HCT116 (cell line): Measurements from ENCODE around the gene ADGRA1. TPM values are rescaled to one million over a fixed set of nuclear protein-coding genes. Genes with fewer than 3 reads are reported as not detected.

Experiments used
- ATAC-seq: fragments of 200-7000 bp; cut with Tn5 transposase; 2 replicates; pipeline ENCODE4 v1.9.1; 2020; ENCODE audit warnings: mild to moderate bottlenecking, moderate library complexity
- BruUV-seq: library from RNA; stranded (reverse); fragments of 400-500 nt; replicated peaks from 2 replicates; lab custom pipeline; 2021; lab: Mats Ljungman, UMichigan
- CTCF ChIA-PET: fragments of 300-600 bp; sonication (Branson Sonifier 250); formaldehyde crosslinking; loops from one replicate; lab custom pipeline; 2021; ENCODE audit warnings: antibody characterized with exemption; lab: Charles Lee
- POLR2A ChIA-PET: fragments of 300-600, 350-600 bp; sonication (Branson Sonifier 250); formaldehyde crosslinking; loops from one replicate; lab custom pipeline; 2021; ENCODE audit warnings: antibody characterized with exemption; lab: Charles Lee
- RAD21 ChIA-PET, 2 experiments: fragments of 300-600 bp; sonication (Branson Sonifier 250); formaldehyde crosslinking; loops; one replicate each; lab custom pipeline; 2023; ENCODE audit warnings: low total read pairs in 2 of 2; ENCODE audit not compliant: uncharacterized antibody in 2 of 2, unreplicated experiment in 2 of 2, low non-redundant PET in 1 of 2; lab: Charles Lee
- DNase-seq: peaks from one replicate; pipeline ENCODE4 v3.0.0-alpha.2; 2010; ENCODE audit warnings: low read depth, low spot score
- H2AFZ ChIP-seq: fragments of 200-600 bp; shearing (Covaris generic), sonication (generic); 2 replicates; pipeline ENCODE4 v1.6.1; 2017; ENCODE audit warnings: low read depth, mixed run types, mixed read lengths, antibody characterized with exemption, low read length; ENCODE audit not compliant: poor library complexity, severe bottlenecking
- H3K27ac ChIP-seq: 2 replicates; pipeline ENCODE4 v1.5.1; 2012; ENCODE audit warnings: low read depth, low read length
- H3K27me3 ChIP-seq: fragments of 200-600 bp; sonication (generic); 2 replicates; pipeline ENCODE4 v1.6.1; 2016; ENCODE audit warnings: mixed run types, low read length, mixed read lengths; ENCODE audit not compliant: insufficient read depth
- H3K36me3 ChIP-seq, 2 experiments: fragments of 200-500 bp in 1 of 2; fragments of 200-600 bp in 1 of 2; sonication (Bioruptor generic) in 1 of 2; sonication (generic) in 1 of 2; 2 replicates each; pipeline versions ENCODE4 v1.5.1 to v1.6.1; 2014 to 2016; ENCODE audit warnings: low read length in 2 of 2, inconsistent platforms in 1 of 2, mixed read lengths in 1 of 2, mixed run types in 1 of 2; ENCODE audit not compliant: insufficient read depth in 2 of 2, control insufficient read depth in 1 of 2
- H3K4me1 ChIP-seq, 2 experiments: fragments of 200-600 bp in 1 of 2; sonication (generic) in 1 of 2; 2 replicates each; pipeline versions ENCODE4 v1.5.1 to v1.6.1; 2012 to 2017; ENCODE audit warnings: low read length in 2 of 2, inconsistent platforms in 1 of 2, mild to moderate bottlenecking in 1 of 2, mixed read lengths in 1 of 2, mixed run types in 1 of 2, moderate library complexity in 1 of 2; ENCODE audit not compliant: insufficient read depth in 2 of 2, control insufficient read depth in 1 of 2
- H3K4me2 ChIP-seq: fragments of 200-600 bp; sonication (generic); 2 replicates; pipeline ENCODE4 v1.6.1; 2017; ENCODE audit warnings: mixed run types, low read length, mixed read lengths
- H3K4me3 ChIP-seq, 2 experiments: fragments of 200-600 bp in 1 of 2; sonication (generic) in 1 of 2; replicated peaks in 1 of 2; 2 replicates each; pipeline ENCODE4 v1.5.1; 2011 to 2016; ENCODE audit warnings: low read length in 2 of 2, control low read depth in 1 of 2, low read depth in 1 of 2, mild to moderate bottlenecking in 1 of 2, mixed read lengths in 1 of 2, mixed run types in 1 of 2
- H3K79me2 ChIP-seq: fragments of 200-600 bp; sonication (generic); 2 replicates; pipeline ENCODE4 v1.6.1; 2017; ENCODE audit warnings: mild to moderate bottlenecking, mixed run types, low read length, moderate library complexity, mixed read lengths; ENCODE audit not compliant: insufficient read depth
- H3K9ac ChIP-seq: fragments of 200-600 bp; sonication (generic); 2 replicates; pipeline ENCODE4 v1.6.1; 2016; ENCODE audit warnings: low read length, mixed read lengths
- H3K9me2 ChIP-seq: fragments of 200-600 bp; sonication (generic), shearing (Covaris generic); 2 replicates; pipeline ENCODE4 v1.6.1; 2017; ENCODE audit warnings: mixed run types, mild to moderate bottlenecking, moderate library complexity; ENCODE audit not compliant: insufficient read depth
- H3K9me3 ChIP-seq, 2 experiments: fragments of 200-500 bp in 1 of 2; fragments of 200-600 bp in 1 of 2; sonication (Bioruptor generic) in 1 of 2; sonication (generic) in 1 of 2; 2 replicates each; pipeline ENCODE4 v1.6.1; 2014 to 2017; ENCODE audit warnings: low read length in 2 of 2, mixed read lengths in 2 of 2, inconsistent platforms in 1 of 2, low read depth in 1 of 2, mild to moderate bottlenecking in 1 of 2, mixed run types in 1 of 2, moderate library complexity in 1 of 2; ENCODE audit not compliant: control insufficient read depth in 1 of 2, insufficient read depth in 1 of 2
- H4K20me1 ChIP-seq: fragments of 200-600 bp; sonication (generic), shearing (Covaris generic); 2 replicates; pipeline ENCODE4 v1.6.1; 2017; ENCODE audit warnings: mixed run types, mild to moderate bottlenecking, moderate library complexity; ENCODE audit not compliant: insufficient read depth
- CBX3 ChIP-seq: IDR thresholded peaks from 2 replicates; pipeline ENCODE4 v1.6.1; 2012; ENCODE audit warnings: low read depth
- CEBPB ChIP-seq: IDR thresholded peaks from 2 replicates; pipeline ENCODE4 v1.6.1; 2012; ENCODE audit warnings: low read depth
- ELF1 ChIP-seq: IDR thresholded peaks from 2 replicates; pipeline ENCODE4 v1.6.1; 2012; ENCODE audit warnings: low read depth, borderline replicate concordance
- EZH2phosphoT487 ChIP-seq: fragments of 200-600 bp; IDR thresholded peaks from 2 replicates; pipeline ENCODE4 v1.6.1; 2018; ENCODE audit warnings: antibody characterized with exemption, borderline replicate concordance
- FOSL1 ChIP-seq: IDR thresholded peaks from 2 replicates; pipeline ENCODE4 v1.6.1; 2012; ENCODE audit warnings: low read depth
- JUND ChIP-seq: IDR thresholded peaks from 2 replicates; pipeline ENCODE4 v1.6.1; 2012
- MAX ChIP-seq: IDR thresholded peaks from 2 replicates; pipeline ENCODE4 v1.6.1; 2012
- POLR2AphosphoS5 ChIP-seq: IDR thresholded peaks from 2 replicates; pipeline ENCODE4 v1.6.1; 2011; ENCODE audit warnings: mild to moderate bottlenecking, low read depth, low read length, moderate library complexity
- RAD21 ChIP-seq: IDR thresholded peaks from 2 replicates; pipeline ENCODE4 v1.6.1; 2012; ENCODE audit warnings: low read depth, mild to moderate bottlenecking
- SIN3A ChIP-seq: IDR thresholded peaks from 2 replicates; pipeline ENCODE4 v1.6.1; 2012; ENCODE audit warnings: low read depth
- SP1 ChIP-seq: IDR thresholded peaks from 2 replicates; pipeline ENCODE4 v1.6.1; 2012; ENCODE audit warnings: low read depth
- SRF ChIP-seq: IDR thresholded peaks from 2 replicates; pipeline ENCODE4 v1.6.1; 2012; ENCODE audit warnings: low read depth
- YY1 ChIP-seq: IDR thresholded peaks from 2 replicates; pipeline ENCODE4 v1.6.1; 2011; ENCODE audit warnings: low read length, low read depth, moderate library complexity, mild to moderate bottlenecking; ENCODE audit not compliant: insufficient replicate concordance; ENCODE audit errors: extremely low read depth
- ZNF274 ChIP-seq: fragments of 200-500 bp; sonication (Bioruptor generic); IDR thresholded peaks from 2 replicates; pipeline ENCODE4 v1.6.1; 2014; ENCODE audit warnings: mild to moderate bottlenecking, low read depth, low read length, inconsistent platforms
- intact Hi-C: fragments of 100-400 bp; cut with micrococcal nuclease; formaldehyde crosslinking; loops from 2 replicates; pipeline ENCODE4 v1.10.0; 2022
- total RNA-seq: library from RNA; stranded (reverse); gene quantifications from one replicate; pipeline ENCODE4 v1.2.1, GENCODE V29; 2021; ENCODE audit not compliant: unreplicated experiment

Gene ADGRA1
- total RNA-seq, 1 experiment from 2014 or later = not detected

GRCh38 chr10:133167693-133168616 is 80.2 kb downstream of the ADGRA1 start (continued):
- no peak for TF ChIP-seq RAD21
- no peak for TF ChIP-seq ZNF274
- TF ChIP-seq POLR2AphosphoS5 = no peak
- no peak for TF ChIP-seq YY1
- no peak for TF ChIP-seq SRF
- TF ChIP-seq JUND = no peak
- TF ChIP-seq SP1 = no peak
- TF ChIP-seq MAX = no peak
- TF ChIP-seq CBX3 = no peak
- no peak for TF ChIP-seq SIN3A
- no peak for TF ChIP-seq CEBPB

GRCh38 chr10:133168617-133169031 is 80.9 kb downstream of the ADGRA1 start:
- Histone ChIP-seq H4K20me1 (no peaks in the 10 kb centered on the region), H3K9ac (no peak overlapping the region), H3K9me3 (no peaks in the 10 kb centered on the region), H3K4me2 (no peak overlapping the region), H3K9me2 (no peaks in the 10 kb centered on the region)
- TF ChIP-seq FOSL1 (no peak), SP1 (no peak), EZH2phosphoT487 (no peak), MAX (no peak), JUND (no peak), ELF1 (no peak)
- TF ChIP-seq, all 23 proteins: peak for 0
- Histone ChIP-seq H3K4me1 (no peaks in the 10 kb centered on the region), H3K79me2 (no peaks in the 10 kb centered on the region), H3K27me3 (no peaks in the 10 kb centered on the region), H3K27ac (no peak overlapping the region), H2AFZ (no peak overlapping the region), H3K36me3 (no peaks in the 10 kb centered on the region), H3K4me3 (no peak overlapping the region)
- intact Hi-C loops = no loop called here
- ChIA-PET CTCF (no interaction called here), RAD21 (no interaction called here), POLR2A (no interaction called here)
- DNase-seq = no peak
- no peak for ATAC-seq
- BruUV-seq = no TSS peak
